HEK293 (cell line): Measurements from ENCODE around the gene EVI5L.

ENCODE experiments used
- AEBP2 ChIP-seq: fragments of 450-650 bp; formaldehyde crosslinking; IDR thresholded peaks from 2 replicates; pipeline ENCODE4 v1.5.1; 2016; ENCODE audit warnings: missing biosample characterization, missing genetic modification characterization, borderline replicate concordance
- ATF2 ChIP-seq: fragments of 450-650 bp; formaldehyde crosslinking; IDR thresholded peaks from 2 replicates; pipeline ENCODE4 v1.5.1; 2016; ENCODE audit warnings: missing biosample characterization, missing genetic modification characterization, low read depth
- CTCF ChIP-seq: fragments of 450-650 bp; formaldehyde crosslinking; IDR thresholded peaks from 2 replicates; pipeline ENCODE4 v1.5.1; 2016; ENCODE audit warnings: missing biosample characterization, missing genetic modification characterization
- EGR2 ChIP-seq: fragments of 450-650 bp; formaldehyde crosslinking; IDR thresholded peaks from 2 replicates; pipeline ENCODE4 v1.5.1; 2016; ENCODE audit warnings: low read depth, missing biosample characterization, missing genetic modification characterization
- GFI1B ChIP-seq: fragments of 450-650 bp; formaldehyde crosslinking; IDR thresholded peaks from 2 replicates; pipeline ENCODE4 v1.5.1; 2016; ENCODE audit warnings: missing biosample characterization, missing genetic modification characterization
- GLI2 ChIP-seq: fragments of 450-650 bp; formaldehyde crosslinking; IDR thresholded peaks from 2 replicates; pipeline ENCODE4; 2017; ENCODE audit warnings: missing biosample characterization, missing genetic modification characterization, low read depth, borderline replicate concordance
- GLIS1 ChIP-seq: fragments of 450-650 bp; formaldehyde crosslinking; IDR thresholded peaks from 2 replicates; pipeline ENCODE4 v1.5.1; 2016; ENCODE audit warnings: missing biosample characterization, missing genetic modification characterization
- GLIS2 ChIP-seq: fragments of 450-650 bp; formaldehyde crosslinking; IDR thresholded peaks from 2 replicates; pipeline ENCODE4 v1.5.1; 2016; ENCODE audit warnings: missing biosample characterization, missing genetic modification characterization
- HOXA7 ChIP-seq: sonication (generic); formaldehyde crosslinking; IDR thresholded peaks from 2 replicates; pipeline ENCODE4 v1.8.1; 2022; ENCODE audit warnings: missing genetic modification reagents, borderline replicate concordance
- SETDB1 ChIP-seq: IDR thresholded peaks from one replicate; pipeline ENCODE4 v1.6.1; 2017; ENCODE audit warnings: mild to moderate bottlenecking, low read length, moderate library complexity, mixed read lengths; ENCODE audit not compliant: insufficient read length
- ZBTB1 ChIP-seq: fragments of 450-650 bp; formaldehyde crosslinking; IDR thresholded peaks from 2 replicates; pipeline ENCODE4 v1.5.1; 2016; ENCODE audit warnings: missing biosample characterization, missing genetic modification characterization
- ZBTB48 ChIP-seq: fragments of 450-650 bp; formaldehyde crosslinking; IDR thresholded peaks from 2 replicates; pipeline ENCODE4 v1.5.1; 2016; ENCODE audit warnings: missing biosample characterization, missing genetic modification characterization
- ZFHX2 ChIP-seq: fragments of 450-650 bp; formaldehyde crosslinking; conservative IDR thresholded peaks from 2 replicates; pipeline ENCODE4 v1.5.1; 2016; ENCODE audit warnings: missing biosample characterization, missing genetic modification characterization
- ZFP3 ChIP-seq: fragments of 450-650 bp; formaldehyde crosslinking; IDR thresholded peaks from 2 replicates; pipeline ENCODE4 v1.5.1; 2016; ENCODE audit warnings: low read depth, missing biosample characterization, missing genetic modification characterization
- ZFP69B ChIP-seq: fragments of 450-650 bp; formaldehyde crosslinking; IDR thresholded peaks from 2 replicates; pipeline ENCODE4 v1.5.1; 2016; ENCODE audit warnings: missing biosample characterization, missing genetic modification characterization
- ZIC2 ChIP-seq: fragments of 450-650 bp; formaldehyde crosslinking; IDR thresholded peaks from 2 replicates; pipeline ENCODE4 v1.5.1; 2016; ENCODE audit warnings: missing biosample characterization, missing genetic modification characterization
- ZNF112 ChIP-seq: fragments of 450-650 bp; formaldehyde crosslinking; IDR thresholded peaks from 2 replicates; pipeline ENCODE4 v1.5.0; 2017; ENCODE audit warnings: missing biosample characterization, missing genetic modification characterization
- ZNF132 ChIP-seq: fragments of 450-650 bp; formaldehyde crosslinking; IDR thresholded peaks from 2 replicates; pipeline ENCODE4 v1.5.1; 2017; ENCODE audit warnings: missing biosample characterization, missing genetic modification characterization, borderline replicate concordance
- ZNF146 ChIP-seq: fragments of 450-650 bp; formaldehyde crosslinking; IDR thresholded peaks from 2 replicates; pipeline ENCODE4 v1.5.1; 2016; ENCODE audit warnings: missing biosample characterization, missing genetic modification characterization
- ZNF23 ChIP-seq: fragments of 450-650 bp; formaldehyde crosslinking; IDR thresholded peaks from 2 replicates; pipeline ENCODE4 v1.5.1; 2016; ENCODE audit warnings: missing biosample characterization, missing genetic modification characterization, borderline replicate concordance
- ZNF239 ChIP-seq: fragments of 450-650 bp; formaldehyde crosslinking; IDR thresholded peaks from 2 replicates; pipeline ENCODE4 v1.5.1; 2016; ENCODE audit warnings: missing biosample characterization, missing genetic modification characterization
- ZNF324 ChIP-seq: fragments of 450-650 bp; formaldehyde crosslinking; IDR thresholded peaks from 2 replicates; pipeline ENCODE4 v1.5.1; 2016; ENCODE audit warnings: missing biosample characterization, missing genetic modification characterization
- ZNF350 ChIP-seq: fragments of 450-650 bp; formaldehyde crosslinking; IDR thresholded peaks from 2 replicates; pipeline ENCODE4 v1.5.0; 2017; ENCODE audit warnings: missing biosample characterization, mild to moderate bottlenecking, missing genetic modification characterization
- ZNF501 ChIP-seq: fragments of 450-650 bp; formaldehyde crosslinking; IDR thresholded peaks from 2 replicates; pipeline ENCODE4 v1.5.1; 2016; ENCODE audit warnings: missing biosample characterization, missing genetic modification characterization
- ZNF558 ChIP-seq: fragments of 450-650 bp; formaldehyde crosslinking; IDR thresholded peaks from 2 replicates; pipeline ENCODE4 v1.5.1; 2016; ENCODE audit warnings: missing biosample characterization, missing genetic modification characterization
- ZNF580 ChIP-seq: fragments of 450-650 bp; formaldehyde crosslinking; IDR thresholded peaks from 2 replicates; pipeline ENCODE4 v1.5.1; 2016; ENCODE audit warnings: missing biosample characterization, missing genetic modification characterization
- ZNF629 ChIP-seq: fragments of 450-650 bp; formaldehyde crosslinking; IDR thresholded peaks from 2 replicates; pipeline ENCODE4 v1.5.1; 2017; ENCODE audit warnings: missing biosample characterization, missing genetic modification characterization
- ZNF670 ChIP-seq: fragments of 450-650 bp; formaldehyde crosslinking; IDR thresholded peaks from 2 replicates; pipeline ENCODE4 v1.5.1; 2016; ENCODE audit warnings: missing biosample characterization, missing genetic modification characterization, low read depth
- ZNF837 ChIP-seq: fragments of 450-650 bp; formaldehyde crosslinking; IDR thresholded peaks from 2 replicates; pipeline ENCODE4 v1.5.1; 2016; ENCODE audit warnings: missing biosample characterization, missing genetic modification characterization
- TF ChIP-seq, protein P1 (sequence below): fragments of 450-650 bp; formaldehyde crosslinking; IDR thresholded peaks from 2 replicates; pipeline ENCODE4 v1.5.1; 2016; ENCODE audit warnings: missing biosample characterization, missing genetic modification characterization
- TF ChIP-seq, protein P2 (sequence below): fragments of 450-650 bp; formaldehyde crosslinking; IDR thresholded peaks from 2 replicates; pipeline ENCODE4 v1.5.1; 2016; ENCODE audit warnings: missing biosample characterization, missing genetic modification characterization

EVI5L gene

GRCh38 chr19:7888145-7888825 is 58.3 kb downstream of the EVI5L start, which contains the start of gene LRRC8E (continued):
- 0 out of 2 replicates have a peak, but pooled peaks have one; percentile 37 for TF ChIP-seq ZNF501 (tag by site-specific recombination)
- TF ChIP-seq ZBTB48, result no peak
- no peak for TF ChIP-seq ZBTB1 (tag by site-specific recombination)
- no peak for TF ChIP-seq ZNF350 (tag by site-specific recombination)
- no peak for TF ChIP-seq ZNF324 (tag by site-specific recombination)
- TF ChIP-seq ZFP3, result no peak
- no peak for TF ChIP-seq ZNF670 (tag by site-specific recombination)
- no peak for TF ChIP-seq GFI1B (tag by site-specific recombination)
- no peak for TF ChIP-seq ZNF132 (tag by site-specific recombination)
- TF ChIP-seq ZNF112 (tag by site-specific recombination), result no peak
- TF ChIP-seq ZFHX2 (tag by site-specific recombination), result peak; percentile 49
- TF ChIP-seq ZNF629 (tag by site-specific recombination), result peak; percentile 42; the same call in 1 of the 2 replicates
- TF ChIP-seq ZIC2 (tag by site-specific recombination), result peak; percentile 84
- TF ChIP-seq ATF2 (tag by site-specific recombination), result no peak
- no peak for TF ChIP-seq CTCF (tag by site-specific recombination)
- no peak for TF ChIP-seq ZNF580 (tag by site-specific recombination)
- no peak for TF ChIP-seq ZNF558 (tag by site-specific recombination)
- TF ChIP-seq, protein P1, sequence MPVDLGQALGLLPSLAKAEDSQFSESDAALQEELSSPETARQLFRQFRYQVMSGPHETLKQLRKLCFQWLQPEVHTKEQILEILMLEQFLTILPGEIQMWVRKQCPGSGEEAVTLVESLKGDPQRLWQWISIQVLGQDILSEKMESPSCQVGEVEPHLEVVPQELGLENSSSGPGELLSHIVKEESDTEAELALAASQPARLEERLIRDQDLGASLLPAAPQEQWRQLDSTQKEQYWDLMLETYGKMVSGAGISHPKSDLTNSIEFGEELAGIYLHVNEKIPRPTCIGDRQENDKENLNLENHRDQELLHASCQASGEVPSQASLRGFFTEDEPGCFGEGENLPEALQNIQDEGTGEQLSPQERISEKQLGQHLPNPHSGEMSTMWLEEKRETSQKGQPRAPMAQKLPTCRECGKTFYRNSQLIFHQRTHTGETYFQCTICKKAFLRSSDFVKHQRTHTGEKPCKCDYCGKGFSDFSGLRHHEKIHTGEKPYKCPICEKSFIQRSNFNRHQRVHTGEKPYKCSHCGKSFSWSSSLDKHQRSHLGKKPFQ, result no peak
- TF ChIP-seq SETDB1, result no peak
- no peak for TF ChIP-seq AEBP2 (tag by site-specific recombination)
- TF ChIP-seq GLIS2 (tag by site-specific recombination), result peak; percentile 90
- TF ChIP-seq ZNF837 (tag by site-specific recombination), result no peak
- no peak for TF ChIP-seq ZNF23
- TF ChIP-seq HOXA7, result no peak
- no peak for TF ChIP-seq ZNF146 (tag by site-specific recombination)
- TF ChIP-seq GLIS1, result peak; percentile 99
- TF ChIP-seq, protein P2, sequence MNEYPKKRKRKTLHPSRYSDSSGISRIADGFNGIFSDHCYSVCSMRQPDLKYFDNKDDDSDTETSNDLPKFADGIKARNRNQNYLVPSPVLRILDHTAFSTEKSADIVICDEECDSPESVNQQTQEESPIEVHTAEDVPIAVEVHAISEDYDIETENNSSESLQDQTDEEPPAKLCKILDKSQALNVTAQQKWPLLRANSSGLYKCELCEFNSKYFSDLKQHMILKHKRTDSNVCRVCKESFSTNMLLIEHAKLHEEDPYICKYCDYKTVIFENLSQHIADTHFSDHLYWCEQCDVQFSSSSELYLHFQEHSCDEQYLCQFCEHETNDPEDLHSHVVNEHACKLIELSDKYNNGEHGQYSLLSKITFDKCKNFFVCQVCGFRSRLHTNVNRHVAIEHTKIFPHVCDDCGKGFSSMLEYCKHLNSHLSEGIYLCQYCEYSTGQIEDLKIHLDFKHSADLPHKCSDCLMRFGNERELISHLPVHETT, result no peak; the same call in 1 of the 2 replicates
- TF ChIP-seq EGR2 (tag by site-specific recombination), result peak; percentile 56
- TF ChIP-seq GLI2 (tag by site-specific recombination), result no peak
- peak; percentile 51; the same call in 1 of the 2 replicates for TF ChIP-seq ZFP69B (tag by site-specific recombination)
- no peak for TF ChIP-seq ZNF239 (tag by site-specific recombination)
